ENCODE measurements around the gene ACACA. TPM values are rescaled to one million over a fixed set of nuclear protein-coding genes. Genes with fewer than 3 reads are reported as not detected.

Gene ACACA
- total and polyA plus RNA-seq, 9 of the 15 experiments (the other 6 are each of a cell fraction or from before 2014, with no cell fraction given): 35.9 to 135 (median 88.4) TPM

DNA sequence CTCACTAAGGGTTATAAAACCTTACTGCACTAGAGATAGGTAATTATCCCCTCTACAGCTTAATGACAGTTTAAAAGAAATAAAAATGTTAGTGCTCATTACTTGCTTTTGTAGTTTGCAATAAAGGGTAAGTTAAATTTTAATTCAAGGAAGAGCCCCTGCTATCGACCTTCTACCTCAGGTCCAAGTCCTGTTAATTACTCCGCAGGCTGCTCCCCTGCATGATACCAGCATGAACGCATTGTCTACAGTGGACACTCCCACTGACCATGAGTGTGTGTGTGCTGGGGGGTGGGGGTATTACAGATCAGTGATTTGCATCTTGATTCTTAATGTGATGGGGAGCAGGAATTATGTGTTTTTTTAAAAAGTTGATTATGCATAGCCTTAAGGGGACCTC, 354.8 kb downstream of the ACACA start (continued):
- TF ChIP-seq, protein P1, sequence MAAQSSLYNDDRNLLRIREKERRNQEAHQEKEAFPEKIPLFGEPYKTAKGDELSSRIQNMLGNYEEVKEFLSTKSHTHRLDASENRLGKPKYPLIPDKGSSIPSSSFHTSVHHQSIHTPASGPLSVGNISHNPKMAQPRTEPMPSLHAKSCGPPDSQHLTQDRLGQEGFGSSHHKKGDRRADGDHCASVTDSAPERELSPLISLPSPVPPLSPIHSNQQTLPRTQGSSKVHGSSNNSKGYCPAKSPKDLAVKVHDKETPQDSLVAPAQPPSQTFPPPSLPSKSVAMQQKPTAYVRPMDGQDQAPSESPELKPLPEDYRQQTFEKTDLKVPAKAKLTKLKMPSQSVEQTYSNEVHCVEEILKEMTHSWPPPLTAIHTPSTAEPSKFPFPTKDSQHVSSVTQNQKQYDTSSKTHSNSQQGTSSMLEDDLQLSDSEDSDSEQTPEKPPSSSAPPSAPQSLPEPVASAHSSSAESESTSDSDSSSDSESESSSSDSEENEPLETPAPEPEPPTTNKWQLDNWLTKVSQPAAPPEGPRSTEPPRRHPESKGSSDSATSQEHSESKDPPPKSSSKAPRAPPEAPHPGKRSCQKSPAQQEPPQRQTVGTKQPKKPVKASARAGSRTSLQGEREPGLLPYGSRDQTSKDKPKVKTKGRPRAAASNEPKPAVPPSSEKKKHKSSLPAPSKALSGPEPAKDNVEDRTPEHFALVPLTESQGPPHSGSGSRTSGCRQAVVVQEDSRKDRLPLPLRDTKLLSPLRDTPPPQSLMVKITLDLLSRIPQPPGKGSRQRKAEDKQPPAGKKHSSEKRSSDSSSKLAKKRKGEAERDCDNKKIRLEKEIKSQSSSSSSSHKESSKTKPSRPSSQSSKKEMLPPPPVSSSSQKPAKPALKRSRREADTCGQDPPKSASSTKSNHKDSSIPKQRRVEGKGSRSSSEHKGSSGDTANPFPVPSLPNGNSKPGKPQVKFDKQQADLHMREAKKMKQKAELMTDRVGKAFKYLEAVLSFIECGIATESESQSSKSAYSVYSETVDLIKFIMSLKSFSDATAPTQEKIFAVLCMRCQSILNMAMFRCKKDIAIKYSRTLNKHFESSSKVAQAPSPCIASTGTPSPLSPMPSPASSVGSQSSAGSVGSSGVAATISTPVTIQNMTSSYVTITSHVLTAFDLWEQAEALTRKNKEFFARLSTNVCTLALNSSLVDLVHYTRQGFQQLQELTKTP (IDR thresholded peaks at IDR 0.05; ENCODE audit: low read depth in 1 of 2, partially characterized antibody in 2 of 2): no peak

DNA sequence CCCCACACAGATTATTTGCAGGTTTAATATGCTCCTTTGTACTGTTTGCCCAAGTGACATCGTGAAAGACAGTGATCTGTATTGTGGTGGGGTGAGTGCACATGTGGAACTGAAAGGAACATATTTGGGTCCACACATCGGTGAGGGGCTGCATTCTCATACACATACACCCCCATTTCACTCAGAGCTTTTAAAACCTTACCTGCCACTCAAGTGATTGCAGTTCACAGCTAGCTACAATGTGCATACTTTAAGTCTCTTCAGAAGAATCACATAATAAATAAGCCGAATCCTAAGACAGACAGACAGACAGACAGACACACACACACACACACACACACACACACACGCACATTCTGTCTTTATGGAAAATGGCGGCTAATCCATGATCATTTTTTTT, 355.3 kb downstream of the ACACA start:
- no peak for FAIRE-seq
- TF ChIP-seq PPARD (CRISPR knock-in tag; IDR thresholded peaks at IDR 0.05) (no peak), C11orf30 (IDR thresholded peaks at IDR 0.05; ENCODE audit: low read depth) (no peak), TEAD1 (CRISPR knock-in tag; IDR thresholded peaks at IDR 0.05) (no peak), FOXK2 (conservative IDR thresholded peaks at IDR 0.05 in 1 of 2, IDR thresholded peaks at IDR 0.05 in 1 of 2; ENCODE audit: low read depth in 2 of 2) (no peak), ZFPM2 (CRISPR knock-in tag; IDR thresholded peaks at IDR 0.05) (no peak), ZNF23 (CRISPR knock-in tag; IDR thresholded peaks at IDR 0.05) (no peak), JUNB (CRISPR knock-in tag; conservative IDR thresholded peaks at IDR 0.05) (no peak)
- TF ChIP-seq, protein P2, sequence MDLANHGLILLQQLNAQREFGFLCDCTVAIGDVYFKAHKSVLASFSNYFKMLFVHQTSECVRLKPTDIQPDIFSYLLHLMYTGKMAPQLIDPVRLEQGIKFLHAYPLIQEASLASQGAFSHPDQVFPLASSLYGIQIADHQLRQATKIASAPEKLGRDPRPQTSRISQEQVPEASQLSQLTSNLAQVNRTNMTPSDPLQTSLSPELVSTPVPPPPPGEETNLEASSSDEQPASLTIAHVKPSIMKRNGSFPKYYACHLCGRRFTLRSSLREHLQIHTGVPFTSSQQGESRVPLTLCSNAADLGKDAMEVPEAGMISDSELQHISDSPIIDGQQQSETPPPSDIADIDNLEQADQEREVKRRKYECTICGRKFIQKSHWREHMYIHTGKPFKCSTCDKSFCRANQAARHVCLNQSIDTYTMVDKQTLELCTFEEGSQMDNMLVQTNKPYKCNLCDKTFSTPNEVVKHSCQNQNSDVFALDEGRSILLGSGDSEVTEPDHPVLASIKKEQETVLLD (IDR thresholded peaks at IDR 0.05): no peak
- TF ChIP-seq, protein P3, sequence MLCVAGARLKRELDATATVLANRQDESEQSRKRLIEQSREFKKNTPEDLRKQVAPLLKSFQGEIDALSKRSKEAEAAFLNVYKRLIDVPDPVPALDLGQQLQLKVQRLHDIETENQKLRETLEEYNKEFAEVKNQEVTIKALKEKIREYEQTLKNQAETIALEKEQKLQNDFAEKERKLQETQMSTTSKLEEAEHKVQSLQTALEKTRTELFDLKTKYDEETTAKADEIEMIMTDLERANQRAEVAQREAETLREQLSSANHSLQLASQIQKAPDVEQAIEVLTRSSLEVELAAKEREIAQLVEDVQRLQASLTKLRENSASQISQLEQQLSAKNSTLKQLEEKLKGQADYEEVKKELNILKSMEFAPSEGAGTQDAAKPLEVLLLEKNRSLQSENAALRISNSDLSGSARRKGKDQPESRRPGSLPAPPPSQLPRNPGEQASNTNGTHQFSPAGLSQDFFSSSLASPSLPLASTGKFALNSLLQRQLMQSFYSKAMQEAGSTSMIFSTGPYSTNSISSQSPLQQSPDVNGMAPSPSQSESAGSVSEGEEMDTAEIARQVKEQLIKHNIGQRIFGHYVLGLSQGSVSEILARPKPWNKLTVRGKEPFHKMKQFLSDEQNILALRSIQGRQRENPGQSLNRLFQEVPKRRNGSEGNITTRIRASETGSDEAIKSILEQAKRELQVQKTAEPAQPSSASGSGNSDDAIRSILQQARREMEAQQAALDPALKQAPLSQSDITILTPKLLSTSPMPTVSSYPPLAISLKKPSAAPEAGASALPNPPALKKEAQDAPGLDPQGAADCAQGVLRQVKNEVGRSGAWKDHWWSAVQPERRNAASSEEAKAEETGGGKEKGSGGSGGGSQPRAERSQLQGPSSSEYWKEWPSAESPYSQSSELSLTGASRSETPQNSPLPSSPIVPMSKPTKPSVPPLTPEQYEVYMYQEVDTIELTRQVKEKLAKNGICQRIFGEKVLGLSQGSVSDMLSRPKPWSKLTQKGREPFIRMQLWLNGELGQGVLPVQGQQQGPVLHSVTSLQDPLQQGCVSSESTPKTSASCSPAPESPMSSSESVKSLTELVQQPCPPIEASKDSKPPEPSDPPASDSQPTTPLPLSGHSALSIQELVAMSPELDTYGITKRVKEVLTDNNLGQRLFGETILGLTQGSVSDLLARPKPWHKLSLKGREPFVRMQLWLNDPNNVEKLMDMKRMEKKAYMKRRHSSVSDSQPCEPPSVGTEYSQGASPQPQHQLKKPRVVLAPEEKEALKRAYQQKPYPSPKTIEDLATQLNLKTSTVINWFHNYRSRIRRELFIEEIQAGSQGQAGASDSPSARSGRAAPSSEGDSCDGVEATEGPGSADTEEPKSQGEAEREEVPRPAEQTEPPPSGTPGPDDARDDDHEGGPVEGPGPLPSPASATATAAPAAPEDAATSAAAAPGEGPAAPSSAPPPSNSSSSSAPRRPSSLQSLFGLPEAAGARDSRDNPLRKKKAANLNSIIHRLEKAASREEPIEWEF (CRISPR knock-in tag; IDR thresholded peaks at IDR 0.05): no peak

More for the DNA sequence above, 355.3 kb downstream of the ACACA start:
- no TSS peak for BruUV-seq (replicated peaks)
- H3K27ac ChIP-seq (ENCODE audit: extremely low read depth, low read depth, low read length): no peak overlapping the region
- ChIA-PET POLR2A (interaction anchor here (0.6 to 1.5 kb wide), 2 partner anchors 9 to 12 kb away, joined by 3 to 5 read pairs; no protein-coding TSS in a partner anchor), CTCF (ENCODE audit: low intra/inter-chr PET ratio) (no interaction called here)
- H3K27me3 ChIP-seq (ENCODE audit: control insufficient read depth in 2 of 2, insufficient read depth in 2 of 2, low read length in 2 of 2): no peaks in the 10 kb centered on the region
- H3K9ac ChIP-seq (ENCODE audit: insufficient read depth in 1 of 2, low read depth in 2 of 2, low read length in 2 of 2): no peak overlapping the region
- intact Hi-C loops (cut with micrococcal nuclease): no loop called here
- in situ Hi-C loops (cut with MboI): loop anchor here (5.0 kb wide), 1 partner anchor 419 kb away; no protein-coding TSS in a partner anchor
- H3K36me3 ChIP-seq (ENCODE audit: control insufficient read depth, insufficient read depth, low read length): peaks cover 37% of the 10 kb centered on the region; the same call in 2 of the 3 replicates
- H3K79me2 ChIP-seq (ENCODE audit: control insufficient read depth, insufficient read depth, low read length): no peaks in the 10 kb centered on the region
- H3K4me3 ChIP-seq: no peak overlapping the region
- no peaks in the 10 kb centered on the region for H3K9me1 ChIP-seq (ENCODE audit: control insufficient read depth, insufficient read depth, low read length)
- ATAC-seq (no peak), DNase-seq (ENCODE audit: extremely low read depth in 1 of 4, low spot score in 3 of 4) (no peak)
- no peaks in the 10 kb centered on the region for H3K9me3 ChIP-seq (replicated peaks; ENCODE audit: control insufficient read depth, insufficient read depth, low read depth, low read length)
- peaks cover 9% of the 10 kb centered on the region; the same call in 1 of the 2 replicates for H4K20me1 ChIP-seq (replicated peaks; ENCODE audit: control insufficient read depth, insufficient read depth, low read length)
- 92% methylated on average over 5 of the region's 5 CpGs for WGBS (ENCODE audit: insufficient coverage, low coverage, missing lambda C conversion rate)
- H3K4me1 ChIP-seq (replicated peaks in 1 of 2; ENCODE audit: control insufficient read depth in 2 of 2, insufficient read depth in 2 of 2, low read length in 2 of 2): peaks cover 0 to 6% of the 10 kb centered on the region in 2 experiments; a peak in 1 of 5 replicates
- no peak overlapping the region for H3K4me2 ChIP-seq (ENCODE audit: insufficient read depth, low read length)
- no peak overlapping the region for H2AFZ ChIP-seq (ENCODE audit: low read depth, low read length)

All from K562 (cell line).